H9 (cell line): ENCODE measurements around the gene METTL26. TPM values are rescaled to one million over a fixed set of nuclear protein-coding genes. Genes with fewer than 3 reads are reported as not detected.

Experiments
- DNase-seq: peaks from one replicate; pipeline ENCODE4 v3.0.0-alpha.2; 2017
- H2AFZ ChIP-seq: one replicate; pipeline ENCODE4 v1.6.1; 2013; ENCODE audit warnings: mild to moderate bottlenecking, low read length, control low read depth, moderate library complexity
- H2AK5ac ChIP-seq: 2 replicates; pipeline ENCODE4 v1.6.1; 2013; ENCODE audit warnings: low read length, control low read depth, mixed read lengths; ENCODE audit not compliant: insufficient read length
- H2BK120ac ChIP-seq: one replicate; pipeline ENCODE4 v1.6.1; 2013; ENCODE audit warnings: low read depth, mild to moderate bottlenecking, low read length, control low read depth, inconsistent platforms; ENCODE audit not compliant: poor library complexity, severe bottlenecking
- H2BK12ac ChIP-seq: 2 replicates; pipeline ENCODE4 v1.6.1; 2013; ENCODE audit warnings: low read length, control low read depth, mixed read lengths, low read depth; ENCODE audit not compliant: insufficient read length
- H2BK15ac ChIP-seq: 2 replicates; pipeline ENCODE4 v1.6.1; 2013; ENCODE audit warnings: low read depth, low read length, control low read depth
- H2BK20ac ChIP-seq: one replicate; pipeline ENCODE4 v1.6.1; 2013; ENCODE audit warnings: low read depth, mild to moderate bottlenecking, low read length, control low read depth, inconsistent platforms; ENCODE audit not compliant: poor library complexity, severe bottlenecking
- H2BK5ac ChIP-seq: 2 replicates; pipeline ENCODE4 v1.6.1; 2013; ENCODE audit warnings: low read length, control low read depth, mixed read lengths; ENCODE audit not compliant: insufficient read length
- H3K14ac ChIP-seq: 2 replicates; pipeline ENCODE4 v1.6.1; 2013; ENCODE audit warnings: low read length, control low read depth; ENCODE audit not compliant: insufficient read depth
- H3K18ac ChIP-seq: 2 replicates; pipeline ENCODE4 v1.6.1; 2013; ENCODE audit warnings: low read depth, mild to moderate bottlenecking, mixed read lengths, low read length, control low read depth; ENCODE audit not compliant: insufficient read length
- H3K23ac ChIP-seq: 2 replicates; pipeline ENCODE4 v1.6.1; 2013; ENCODE audit warnings: low read length, control low read depth, mixed read lengths, low read depth; ENCODE audit not compliant: insufficient read length
- H3K23me2 ChIP-seq: 2 replicates; pipeline ENCODE4 v1.6.1; 2013; ENCODE audit warnings: low read depth, mild to moderate bottlenecking, mixed read lengths, low read length, control low read depth; ENCODE audit not compliant: insufficient read length, poor library complexity, severe bottlenecking
- H3K27ac ChIP-seq: 2 replicates; pipeline ENCODE4 v1.5.1; 2013; ENCODE audit warnings: low read length, control low read depth, mixed read lengths, low read depth; ENCODE audit not compliant: insufficient read length
- H3K27me3 ChIP-seq: 2 replicates; pipeline ENCODE4 v1.6.1; 2013; ENCODE audit warnings: low read length, control low read depth, inconsistent platforms; ENCODE audit not compliant: insufficient read depth
- H3K4ac ChIP-seq: 2 replicates; pipeline ENCODE4 v1.6.1; 2013; ENCODE audit warnings: low read depth, mild to moderate bottlenecking, control low read depth, inconsistent platforms, low read length, moderate library complexity
- H3K4me1 ChIP-seq: 2 replicates; pipeline ENCODE4 v1.6.1; 2013; ENCODE audit warnings: low read length, control low read depth, inconsistent platforms; ENCODE audit not compliant: insufficient read depth
- H3K4me2 ChIP-seq: 2 replicates; pipeline ENCODE4 v1.6.1; 2013; ENCODE audit warnings: low read length, control low read depth, mixed read lengths; ENCODE audit not compliant: insufficient read length, insufficient read depth
- H3K56ac ChIP-seq: 2 replicates; pipeline ENCODE4 v1.6.1; 2013; ENCODE audit warnings: low read depth, mild to moderate bottlenecking, mixed read lengths, low read length, control low read depth; ENCODE audit not compliant: insufficient read length
- H3K79me1 ChIP-seq: 2 replicates; pipeline ENCODE4 v1.6.1; 2013; ENCODE audit warnings: low read depth, mild to moderate bottlenecking, moderate library complexity, low read length, control low read depth, inconsistent platforms; ENCODE audit not compliant: insufficient read depth, poor library complexity, severe bottlenecking
- H3K79me2 ChIP-seq: 2 replicates; pipeline ENCODE4 v1.6.1; 2013; ENCODE audit warnings: low read length, control low read depth, inconsistent platforms; ENCODE audit not compliant: insufficient read depth
- H3K9ac ChIP-seq: 2 replicates; pipeline ENCODE4 v1.6.1; 2013; ENCODE audit warnings: low read length, control low read depth, mixed read lengths; ENCODE audit not compliant: insufficient read length; ENCODE audit errors: extremely low read depth
- H3K9me3 ChIP-seq: one replicate; pipeline ENCODE4 v1.6.1; 2013; ENCODE audit warnings: low read depth, low read length, inconsistent platforms; ENCODE audit not compliant: control insufficient read depth
- H3T11ph ChIP-seq: one replicate; pipeline ENCODE4 v1.6.1; 2013; ENCODE audit warnings: mild to moderate bottlenecking, low read length, control low read depth, inconsistent platforms
- H4K20me1 ChIP-seq: one replicate; pipeline ENCODE4 v1.6.1; 2013; ENCODE audit not compliant: control insufficient read depth, insufficient read length, insufficient read depth
- H4K5ac ChIP-seq: 2 replicates; pipeline ENCODE4 v1.6.1; 2013; ENCODE audit warnings: low read depth, mild to moderate bottlenecking, mixed read lengths, low read length, control low read depth; ENCODE audit not compliant: insufficient read length
- H4K8ac ChIP-seq: replicated peaks from 2 replicates; pipeline ENCODE4 v1.6.1; 2013; ENCODE audit warnings: low read length, control low read depth, mixed read lengths, low read depth; ENCODE audit not compliant: insufficient read length
- H4K91ac ChIP-seq: 2 replicates; pipeline ENCODE4 v1.6.1; 2013; ENCODE audit warnings: low read depth, mild to moderate bottlenecking, moderate library complexity, mixed read lengths, low read length, control low read depth; ENCODE audit not compliant: insufficient read length
- H3K27ac Mint-ChIP-seq, 3 experiments: 2 replicates in 2 of 3; 3 replicates in 1 of 3; pipeline ENCODE4 v1.8.0; 2020 to 2021; ENCODE audit warnings: mixed read lengths in 3 of 3, mild to moderate bottlenecking in 1 of 3, moderate library complexity in 1 of 3
- H3K27me3 Mint-ChIP-seq: 2 replicates; pipeline ENCODE4 v1.8.0; 2021; ENCODE audit warnings: low read depth, mild to moderate bottlenecking, moderate library complexity, mixed read lengths
- H3K36me3 Mint-ChIP-seq, 3 experiments: 2 replicates in 2 of 3; 3 replicates in 1 of 3; pipeline ENCODE4 v1.8.0; 2020 to 2021; ENCODE audit warnings: low read depth in 3 of 3, mixed read lengths in 3 of 3; ENCODE audit not compliant: insufficient read depth in 1 of 3
- H3K4me1 Mint-ChIP-seq, 2 experiments: 2 replicates each; pipeline ENCODE4 v1.8.0; 2020; ENCODE audit warnings: mixed read lengths in 2 of 2
- H3K4me3 Mint-ChIP-seq, 2 experiments: 2 replicates in 1 of 2; 3 replicates in 1 of 2; pipeline ENCODE4 v1.8.0; 2020 to 2021; ENCODE audit warnings: mild to moderate bottlenecking in 2 of 2, mixed read lengths in 2 of 2, moderate library complexity in 1 of 2
- H3K9me3 Mint-ChIP-seq, 2 experiments: 2 replicates in 1 of 2; 3 replicates in 1 of 2; pipeline ENCODE4 v1.8.0; 2020; ENCODE audit warnings: mild to moderate bottlenecking in 2 of 2, mixed read lengths in 2 of 2, moderate library complexity in 1 of 2
- CTCF ChIP-seq: fragments of 200-600 bp; sonication (generic); conservative IDR thresholded peaks from 3 replicates; pipeline ENCODE4 v1.8.0; 2021; ENCODE audit warnings: antibody characterized with exemption, mild to moderate bottlenecking
- WGBS: extraction: QIAGEN DNeasy Blood & Tissue Kit; methylation state at CpG from one replicate; pipeline ENCODE4 v1.1.7; 2013; ENCODE audit warnings: missing lambda C conversion rate, low lambda C conversion rate, mixed read lengths; ENCODE audit not compliant: insufficient read length; ENCODE audit errors: extremely low coverage; 5-methylcytosine and 5-hydroxymethylcytosine counted together
- total RNA-seq: library from RNA; stranded (reverse); gene quantifications from 2 replicates; pipeline ENCODE4 v1.2.1, GENCODE V29; 2021

The METTL26 gene
- total RNA-seq, 1 experiment from 2014 or later, result 108 TPM

DNA sequence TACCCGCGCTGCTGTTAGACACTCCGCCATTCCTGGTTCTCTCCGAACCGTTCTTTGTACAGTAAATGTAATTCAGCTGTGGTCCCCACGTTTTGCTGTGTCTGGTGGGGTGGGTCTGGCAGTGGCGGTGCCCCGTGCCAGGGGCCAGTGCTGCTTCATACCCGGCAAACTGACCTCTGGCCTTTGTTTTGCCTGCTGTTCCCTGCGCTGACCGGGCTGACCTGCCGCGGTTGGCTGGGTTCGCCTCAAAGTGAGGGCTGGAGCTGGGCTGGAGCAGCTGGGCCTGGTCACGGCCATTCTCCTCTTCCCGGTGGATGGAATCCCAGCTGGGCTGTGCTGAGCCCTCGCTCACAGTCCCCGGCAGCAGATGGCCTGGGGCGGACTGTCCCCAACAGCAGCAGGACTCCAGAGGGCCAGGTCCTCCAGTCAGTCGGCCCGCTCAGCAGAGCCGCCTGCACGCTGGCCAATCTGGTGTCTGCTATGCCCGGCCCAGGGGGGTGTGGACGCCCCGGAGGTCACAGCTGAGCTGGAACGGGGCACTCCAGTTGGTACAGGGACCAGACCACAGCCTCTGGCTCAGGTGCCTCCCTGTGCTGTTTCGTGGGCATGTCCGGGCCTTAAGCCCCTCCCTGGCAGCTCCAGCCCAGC lies 6.8 kb downstream of the METTL26 start:
- Histone ChIP-seq H4K8ac (no peak overlapping the region), H3K23ac (no peak overlapping the region), H2AFZ (no peak overlapping the region), H3K18ac (no peak overlapping the region), H3K9ac (no peak overlapping the region), H3K56ac (no peak overlapping the region), H2BK15ac (no peak overlapping the region), H4K20me1 (no peaks in the 10 kb centered on the region), H2BK120ac (no peak overlapping the region), H3K23me2 (peaks cover 8% of the 10 kb centered on the region), H2BK5ac (no peak overlapping the region), H3K4me1 (no peaks in the 10 kb centered on the region; the same call in 1 of the 2 replicates), H3K27me3 (no peaks in the 10 kb centered on the region), H3T11ph (no peak overlapping the region), H3K4ac (no peak overlapping the region), H2BK12ac (no peak overlapping the region), H3K27ac (no peak overlapping the region), H3K79me2 (no peaks in the 10 kb centered on the region), H3K14ac (no peak overlapping the region), H3K9me3 (no peaks in the 10 kb centered on the region), H4K5ac (no peak overlapping the region), H2BK20ac (no peak overlapping the region), H3K4me2 (no peak overlapping the region), H4K91ac (no peak overlapping the region), H3K79me1 (no peaks in the 10 kb centered on the region), H2AK5ac (no peak overlapping the region)
- DNase-seq, result no peak
- peak overlapping the region in 1 of 2 experiments; percentile 26; a peak in 1 of 5 replicates for H3K4me3 Mint-ChIP-seq
- H3K27me3 Mint-ChIP-seq, result no peaks in the 10 kb centered on the region
- no peak for TF ChIP-seq CTCF
- H3K27ac Mint-ChIP-seq, result peak overlapping the region in 2 of 3 experiments; percentile 57 to 84; a peak in 4 of 7 replicates
- no peaks in the 10 kb centered on the region for H3K9me3 Mint-ChIP-seq
- H3K4me1 Mint-ChIP-seq, result peaks cover 6 to 34% of the 10 kb centered on the region in 2 experiments; a peak in 3 of 4 replicates
- no CpG with 5 or more reads among the region's 29 CpGs for WGBS
- peaks cover 0 to 13% (median 0%) of the 10 kb centered on the region in 3 experiments; a peak in 4 of 7 replicates for H3K36me3 Mint-ChIP-seq
